C4-2B (cell line): ENCODE results near the gene UBR2.

ENCODE experiments used
- ZFX ChIP-seq: fragments of 450-650 bp; IDR thresholded peaks from 2 replicates; pipeline ENCODE4 v1.6.1; 2017
- TF ChIP-seq, protein P1 (sequence below): fragments of 450-650 bp; conservative IDR thresholded peaks from 2 replicates; pipeline ENCODE4 v1.5.1; 2017; ENCODE audit warnings: mild to moderate bottlenecking

DNA sequence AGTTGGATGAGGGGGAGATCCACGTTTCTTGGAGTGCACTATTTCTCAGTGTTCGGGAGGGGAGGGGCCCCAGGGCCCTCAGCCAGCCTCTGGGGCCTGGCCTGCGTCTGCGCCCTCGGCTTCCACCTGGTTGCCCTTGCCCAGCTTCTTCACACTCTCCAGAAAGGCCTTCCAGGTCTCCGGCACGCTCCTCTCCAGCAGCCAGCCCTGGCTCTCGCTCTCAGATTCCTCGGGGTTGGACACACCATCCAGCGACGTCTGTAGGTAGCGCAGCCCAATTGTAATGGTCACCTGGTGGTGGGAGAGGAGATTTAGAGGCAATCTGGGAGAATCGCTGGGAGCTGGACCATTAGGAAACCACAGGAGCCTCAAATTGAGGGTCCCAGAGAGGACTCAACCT, 134.4 kb downstream of the UBR2 start:
- TF ChIP-seq, protein P1, sequence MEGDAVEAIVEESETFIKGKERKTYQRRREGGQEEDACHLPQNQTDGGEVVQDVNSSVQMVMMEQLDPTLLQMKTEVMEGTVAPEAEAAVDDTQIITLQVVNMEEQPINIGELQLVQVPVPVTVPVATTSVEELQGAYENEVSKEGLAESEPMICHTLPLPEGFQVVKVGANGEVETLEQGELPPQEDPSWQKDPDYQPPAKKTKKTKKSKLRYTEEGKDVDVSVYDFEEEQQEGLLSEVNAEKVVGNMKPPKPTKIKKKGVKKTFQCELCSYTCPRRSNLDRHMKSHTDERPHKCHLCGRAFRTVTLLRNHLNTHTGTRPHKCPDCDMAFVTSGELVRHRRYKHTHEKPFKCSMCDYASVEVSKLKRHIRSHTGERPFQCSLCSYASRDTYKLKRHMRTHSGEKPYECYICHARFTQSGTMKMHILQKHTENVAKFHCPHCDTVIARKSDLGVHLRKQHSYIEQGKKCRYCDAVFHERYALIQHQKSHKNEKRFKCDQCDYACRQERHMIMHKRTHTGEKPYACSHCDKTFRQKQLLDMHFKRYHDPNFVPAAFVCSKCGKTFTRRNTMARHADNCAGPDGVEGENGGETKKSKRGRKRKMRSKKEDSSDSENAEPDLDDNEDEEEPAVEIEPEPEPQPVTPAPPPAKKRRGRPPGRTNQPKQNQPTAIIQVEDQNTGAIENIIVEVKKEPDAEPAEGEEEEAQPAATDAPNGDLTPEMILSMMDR: no peak
- TF ChIP-seq ZFX: no peak
